Measurements from ENCODE around the gene CHD5. TPM values are rescaled to one million over a fixed set of nuclear protein-coding genes. Genes with fewer than 3 reads are reported as not detected.

The CHD5 gene
- total and polyA plus RNA-seq, 12 donors: 0.01 to 0.78 (median 0.17) TPM

DNA sequence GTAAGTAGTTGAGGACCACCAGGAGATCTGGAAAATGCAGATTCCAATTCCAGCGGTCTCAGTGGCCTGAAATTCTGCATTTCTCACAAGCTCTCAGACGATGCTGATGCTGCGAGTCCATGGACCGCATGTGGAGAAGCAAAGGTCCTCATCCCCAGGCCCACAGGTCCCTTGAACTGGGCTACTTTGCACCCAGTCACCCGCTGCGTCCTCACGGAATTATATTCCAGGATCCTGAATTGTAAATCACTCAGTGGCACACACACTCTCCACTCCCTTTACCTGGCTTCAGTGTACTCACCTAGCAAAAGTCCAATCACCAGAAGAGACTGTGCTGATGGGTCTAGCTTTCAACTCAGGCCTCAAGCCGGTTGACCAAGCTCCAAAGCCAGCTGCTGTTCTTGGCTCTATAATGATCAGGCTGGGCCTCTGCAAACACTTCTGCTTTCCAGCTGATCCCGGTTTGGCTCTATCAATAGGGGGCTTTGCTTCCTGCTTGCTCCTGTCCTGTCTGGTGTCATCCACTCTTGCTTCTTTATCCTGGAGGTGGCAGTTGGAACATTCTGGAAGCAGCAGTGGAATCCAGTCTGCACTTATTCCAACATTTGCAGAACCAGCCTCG is 20.2 kb upstream of the CHD5 start:
- Histone ChIP-seq H3K9me3 (no peaks in the 10 kb centered on the region), H3K4me3 (peak overlapping the region in 9 of 10 donors; percentile 72 to 100 (median 89)), H3K27me3 (peaks cover 0 to 6% (median 0%) of the 10 kb centered on the region in 7 donors), H3K27ac (peak overlapping the region; percentile 3 to 92 (median 88)), H3K4me1 (peaks cover 6 to 44% (median 39%) of the 10 kb centered on the region in 9 donors), H3K36me3 (peaks cover 0 to 25% (median 14%) of the 10 kb centered on the region in 9 donors)
- no peak for ATAC-seq
- WGBS, 2 donors: 63% methylated on average over 10 of the region's 10 CpGs
- TF ChIP-seq, protein P1, sequence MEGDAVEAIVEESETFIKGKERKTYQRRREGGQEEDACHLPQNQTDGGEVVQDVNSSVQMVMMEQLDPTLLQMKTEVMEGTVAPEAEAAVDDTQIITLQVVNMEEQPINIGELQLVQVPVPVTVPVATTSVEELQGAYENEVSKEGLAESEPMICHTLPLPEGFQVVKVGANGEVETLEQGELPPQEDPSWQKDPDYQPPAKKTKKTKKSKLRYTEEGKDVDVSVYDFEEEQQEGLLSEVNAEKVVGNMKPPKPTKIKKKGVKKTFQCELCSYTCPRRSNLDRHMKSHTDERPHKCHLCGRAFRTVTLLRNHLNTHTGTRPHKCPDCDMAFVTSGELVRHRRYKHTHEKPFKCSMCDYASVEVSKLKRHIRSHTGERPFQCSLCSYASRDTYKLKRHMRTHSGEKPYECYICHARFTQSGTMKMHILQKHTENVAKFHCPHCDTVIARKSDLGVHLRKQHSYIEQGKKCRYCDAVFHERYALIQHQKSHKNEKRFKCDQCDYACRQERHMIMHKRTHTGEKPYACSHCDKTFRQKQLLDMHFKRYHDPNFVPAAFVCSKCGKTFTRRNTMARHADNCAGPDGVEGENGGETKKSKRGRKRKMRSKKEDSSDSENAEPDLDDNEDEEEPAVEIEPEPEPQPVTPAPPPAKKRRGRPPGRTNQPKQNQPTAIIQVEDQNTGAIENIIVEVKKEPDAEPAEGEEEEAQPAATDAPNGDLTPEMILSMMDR (IDR thresholded peaks at IDR 0.05): no peak
- intact Hi-C loops (cut with DNase I): loop anchor here in 1 of 10 donors (5.0 to 10.0 kb wide), 2 partner anchors 37 to 145 kb away; partner anchors contain the start of gene ICMT
- DNase-seq: no peak

DNA sequence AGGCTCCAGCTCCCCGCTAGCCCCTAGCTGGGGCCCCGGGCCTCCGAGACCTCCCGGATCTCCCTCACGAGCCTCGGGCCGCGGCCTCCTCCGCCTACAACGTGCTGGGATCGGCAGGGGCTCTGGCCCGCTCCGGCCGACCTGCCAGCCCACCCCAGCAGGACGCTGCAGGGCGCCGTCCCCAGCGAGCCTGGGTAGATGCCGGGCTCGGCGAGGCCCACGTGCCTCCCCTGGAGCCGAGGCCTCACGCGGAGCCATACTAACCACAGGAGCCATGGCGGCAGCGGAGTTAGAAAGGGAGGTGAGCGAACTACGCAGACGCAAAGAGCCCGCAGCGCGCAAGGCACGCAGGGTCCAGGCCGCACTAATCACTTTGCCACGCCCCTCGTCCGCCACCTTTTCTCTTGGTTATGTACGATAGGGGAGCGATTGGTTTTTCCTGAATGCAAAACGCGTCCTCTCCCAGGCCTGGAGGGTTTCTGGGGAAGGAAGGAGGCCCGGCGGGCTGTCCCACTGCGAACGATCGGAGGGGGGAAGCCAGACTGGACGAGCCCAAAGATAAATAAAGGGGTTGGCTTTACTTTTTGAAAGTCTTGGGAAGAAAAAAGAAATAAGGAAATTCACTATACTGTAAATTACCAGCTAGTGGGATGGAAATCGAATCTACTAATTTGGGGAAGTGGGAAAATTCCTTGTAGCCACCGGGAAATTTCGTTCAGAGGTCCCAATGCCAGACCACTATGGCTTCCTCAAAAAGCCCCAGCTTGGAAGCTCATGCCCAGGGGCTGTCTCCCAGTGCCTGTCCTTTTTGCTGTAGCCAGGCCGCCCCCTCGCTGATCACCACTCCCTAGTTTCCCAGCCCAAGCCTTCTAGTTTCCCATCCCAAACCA is 19.4 kb upstream of the CHD5 start, which contains the start of gene RPL22:
Gene RPL22 (minus strand): TSS at position 298 of the 890 bp plus-strand sequence. CDS start 22 bp downstream, at position 276.
- Histone ChIP-seq H3K9me3 (no peaks in the 10 kb centered on the region), H3K36me3 (peaks cover 0 to 33% (median 21%) of the 10 kb centered on the region in 9 donors), H3K4me3 (peak within 1 kb of the TSS; percentile 72 to 100 (median 90)), H3K27ac (peak within 1 kb of the TSS; percentile 3 to 92 (median 88)), H3K4me1 (peaks cover 0 to 37% (median 32%) of the 10 kb centered on the region in 9 donors), H3K27me3 (no peaks in the 10 kb centered on the region)
- intact Hi-C loops (cut with DNase I): loop anchor here in 5 of 10 donors (5.0 to 10.0 kb wide), 2 partner anchors 38 to 145 kb away; partner anchors contain the start of gene ICMT (in 5 of the 5)
- 1% methylated on average over 53 of the region's 53 CpGs for WGBS, 2 donors
- TF ChIP-seq, protein P1 (IDR thresholded peaks at IDR 0.05): no peak
- DNase-seq: peak; percentile 96 to 99
- peak; percentile 96 to 99 (median 98) for ATAC-seq

DNA sequence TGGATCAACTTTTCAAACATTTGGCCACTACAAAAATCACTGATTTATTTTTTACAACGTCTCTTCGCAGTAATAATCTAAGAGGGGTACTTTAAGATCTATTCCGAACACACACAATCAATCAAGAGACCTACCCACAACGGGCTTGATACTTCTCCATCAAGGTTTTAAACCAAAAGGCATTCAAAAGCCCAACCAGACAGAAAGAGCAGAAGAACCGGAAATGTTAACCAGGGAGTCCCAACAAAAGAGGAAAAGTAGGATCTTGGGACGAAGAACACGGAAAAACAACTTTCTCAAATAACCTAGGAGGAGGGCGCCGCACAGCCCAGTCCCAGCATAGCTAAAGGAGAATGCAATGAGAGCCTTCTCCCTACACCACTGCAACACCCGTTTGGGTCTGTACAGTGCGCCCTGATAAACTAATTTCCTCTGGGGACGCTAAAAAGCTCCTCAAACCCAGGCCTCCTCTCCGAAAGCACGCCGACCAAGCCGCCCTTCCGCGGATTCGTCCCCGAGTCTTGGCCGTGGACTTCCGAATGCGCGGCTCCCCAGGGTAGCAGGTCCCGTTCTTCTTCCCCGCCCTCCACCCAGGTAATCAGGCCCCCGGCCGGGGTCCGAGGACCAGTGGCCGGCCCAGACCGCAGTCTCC is 18.7 kb upstream of the CHD5 start:
- no peaks in the 10 kb centered on the region for H3K9me3 ChIP-seq
- WGBS, 2 donors: 1% methylated on average over 31 of the region's 31 CpGs
- DNase-seq (no peak), ATAC-seq (peak in 5 of 8 donors; percentile 1 to 23 (median 2))
- TF ChIP-seq, protein P1 (IDR thresholded peaks at IDR 0.05): no peak
- intact Hi-C loops (cut with DNase I): loop anchor here in 4 of 10 donors (5.0 to 10.0 kb wide), 2 partner anchors 39 to 144 kb away; partner anchors contain the start of gene ICMT (in 4 of the 4)
- peaks cover 0 to 41% (median 28%) of the 10 kb centered on the region in 9 donors for H3K36me3 ChIP-seq
- no peaks in the 10 kb centered on the region for H3K27me3 ChIP-seq
- peak overlapping the region; percentile 72 to 100 (median 90) for H3K4me3 ChIP-seq
- peak overlapping the region in 9 of 10 donors; percentile 82 to 92 (median 88) for H3K27ac ChIP-seq
- H3K4me1 ChIP-seq: peaks cover 0 to 33% (median 29%) of the 10 kb centered on the region in 9 donors
